Retina (tissue), 1 donor: ENCODE data around the gene CDC6.
"Not testable (repeated sequence)": the region's sequence is repeated elsewhere in the genome, so short reads cannot be mapped to it uniquely, and the experiment has no call there.

Experiments used
- DNase-seq: peaks from one replicate; pipeline ENCODE4 v3.0.0-alpha.2; 2016

Gene CDC6

DNA sequence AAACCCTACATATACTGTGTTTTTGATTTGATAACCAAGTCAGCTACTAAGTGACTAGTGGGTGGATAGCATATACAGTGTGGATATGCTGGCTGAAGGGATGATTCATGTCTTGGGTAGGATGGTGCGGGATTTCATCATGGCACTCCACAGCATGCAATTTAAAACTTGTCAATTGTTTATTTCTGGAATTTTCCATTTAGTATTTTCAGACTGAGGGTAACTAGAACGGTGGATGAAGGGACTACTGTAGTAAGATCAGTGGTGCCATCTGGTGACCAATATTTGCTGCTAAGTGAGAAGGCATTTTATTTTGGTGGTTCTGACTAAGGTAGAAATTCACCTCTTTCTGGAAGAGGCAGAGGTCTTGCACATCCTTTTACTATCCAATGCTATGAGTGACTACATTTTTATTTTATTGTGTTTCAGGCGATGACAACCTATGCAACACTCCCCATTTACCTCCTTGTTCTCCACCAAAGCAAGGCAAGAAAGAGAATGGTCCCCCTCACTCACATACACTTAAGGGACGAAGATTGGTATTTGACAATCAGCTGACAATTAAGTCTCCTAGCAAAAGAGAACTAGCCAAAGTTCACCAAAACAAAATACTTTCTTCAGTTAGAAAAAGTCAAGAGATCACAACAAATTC, 3.1 kb downstream of the CDC6 start:
- peak; percentile 39 for DNase-seq

DNA sequence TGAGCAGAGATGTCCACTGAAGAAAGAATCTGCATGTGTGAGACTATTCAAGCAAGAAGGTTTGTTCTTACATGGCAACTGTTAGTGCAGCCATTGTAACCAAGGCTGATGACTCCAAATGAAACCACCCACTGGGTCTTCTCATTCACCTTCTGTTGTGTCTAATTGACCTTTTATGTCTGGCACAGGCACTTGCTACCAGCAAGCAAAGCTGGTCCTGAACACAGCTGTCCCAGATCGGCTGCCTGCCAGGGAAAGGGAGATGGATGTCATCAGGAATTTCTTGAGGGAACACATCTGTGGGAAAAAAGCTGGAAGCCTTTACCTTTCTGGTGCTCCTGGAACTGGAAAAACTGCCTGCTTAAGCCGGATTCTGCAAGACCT, 3.6 kb downstream of the CDC6 start:
- DNase-seq, result no peak

- DNase-seq, result no peak
Observed at GRCh38 chr17:40293363-40293762, 5.7 kb downstream of the CDC6 start.

- DNase-seq, result no peak
Observed at GRCh38 chr17:40295488-40296436, 8.1 kb downstream of the CDC6 start.

DNA sequence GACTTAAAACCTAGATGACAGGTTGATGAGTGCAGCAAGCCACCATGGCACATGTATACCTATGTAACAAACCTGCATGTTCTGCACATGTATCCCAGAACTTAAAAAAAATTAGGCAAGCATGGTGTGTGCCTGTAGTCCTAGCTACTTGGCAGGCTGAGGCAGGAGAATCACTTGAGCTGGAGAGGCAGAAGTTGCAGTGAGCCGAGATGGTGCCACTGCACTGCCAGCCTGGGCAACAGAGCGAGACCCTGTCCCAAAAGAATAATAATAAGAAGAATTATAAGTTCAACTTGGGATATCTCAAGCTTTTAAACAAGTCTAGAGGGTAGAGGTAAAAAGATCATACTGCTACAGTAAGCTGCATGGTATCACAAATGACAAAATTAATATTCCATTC, 9.8 kb downstream of the CDC6 start:
- DNase-seq, result no peak

DNA sequence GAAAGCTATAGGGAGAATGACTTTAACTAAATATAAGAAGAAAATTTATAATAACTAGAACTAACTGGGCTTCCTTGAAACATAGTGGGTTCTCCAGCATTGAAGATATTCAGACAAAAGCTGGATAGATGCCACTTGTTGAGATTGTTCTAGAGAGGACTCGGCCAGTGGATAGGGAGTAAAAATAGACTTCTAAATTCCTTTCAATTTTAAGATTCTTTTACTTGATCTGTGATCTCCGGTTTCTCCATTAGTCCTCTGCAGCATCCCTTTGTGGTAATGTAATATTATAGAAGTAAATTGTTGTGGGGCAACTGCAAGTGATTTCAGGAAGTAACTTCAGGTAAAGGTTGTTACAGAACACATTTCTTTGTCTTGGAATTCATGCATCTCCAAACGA, 11.0 kb downstream of the CDC6 start:
- DNase-seq, result no peak

DNA sequence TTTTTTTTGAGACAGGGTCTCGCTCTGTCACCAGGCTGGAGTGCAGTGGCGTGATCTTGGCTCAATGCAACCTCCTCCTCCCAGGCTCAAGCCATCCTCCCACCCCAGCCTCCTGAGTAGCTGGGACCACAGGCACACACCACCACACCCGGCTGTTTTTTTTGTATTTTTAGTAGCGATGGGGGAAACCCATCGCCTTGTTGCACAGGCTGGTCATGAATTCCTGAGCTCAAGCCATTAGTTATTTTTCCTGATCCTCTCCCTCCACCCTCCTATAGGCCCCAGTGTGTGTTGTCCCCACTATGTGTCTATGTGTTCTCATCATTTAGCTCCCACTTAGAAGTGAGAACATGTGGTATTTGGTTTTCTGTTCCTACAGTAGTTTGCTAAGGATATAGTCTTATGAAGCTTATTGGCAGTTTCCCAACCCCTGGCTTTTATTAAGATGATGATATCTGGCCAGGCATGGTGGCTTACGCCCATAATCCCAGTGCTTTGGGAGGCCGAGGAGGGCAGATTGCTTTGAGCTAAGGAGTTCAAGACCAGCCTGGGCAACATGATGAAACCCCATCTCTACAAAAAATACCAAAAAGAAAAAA, 11.6 kb downstream of the CDC6 start:
- not testable (repeated sequence) for DNase-seq

GRCh38 chr17:40301315-40301714, 13.6 kb downstream of the CDC6 start:
- no peak for DNase-seq

- DNase-seq, result peak; percentile 82
Observed at GRCh38 chr17:40303009-40303657, 15.5 kb downstream of the CDC6 start.

DNA sequence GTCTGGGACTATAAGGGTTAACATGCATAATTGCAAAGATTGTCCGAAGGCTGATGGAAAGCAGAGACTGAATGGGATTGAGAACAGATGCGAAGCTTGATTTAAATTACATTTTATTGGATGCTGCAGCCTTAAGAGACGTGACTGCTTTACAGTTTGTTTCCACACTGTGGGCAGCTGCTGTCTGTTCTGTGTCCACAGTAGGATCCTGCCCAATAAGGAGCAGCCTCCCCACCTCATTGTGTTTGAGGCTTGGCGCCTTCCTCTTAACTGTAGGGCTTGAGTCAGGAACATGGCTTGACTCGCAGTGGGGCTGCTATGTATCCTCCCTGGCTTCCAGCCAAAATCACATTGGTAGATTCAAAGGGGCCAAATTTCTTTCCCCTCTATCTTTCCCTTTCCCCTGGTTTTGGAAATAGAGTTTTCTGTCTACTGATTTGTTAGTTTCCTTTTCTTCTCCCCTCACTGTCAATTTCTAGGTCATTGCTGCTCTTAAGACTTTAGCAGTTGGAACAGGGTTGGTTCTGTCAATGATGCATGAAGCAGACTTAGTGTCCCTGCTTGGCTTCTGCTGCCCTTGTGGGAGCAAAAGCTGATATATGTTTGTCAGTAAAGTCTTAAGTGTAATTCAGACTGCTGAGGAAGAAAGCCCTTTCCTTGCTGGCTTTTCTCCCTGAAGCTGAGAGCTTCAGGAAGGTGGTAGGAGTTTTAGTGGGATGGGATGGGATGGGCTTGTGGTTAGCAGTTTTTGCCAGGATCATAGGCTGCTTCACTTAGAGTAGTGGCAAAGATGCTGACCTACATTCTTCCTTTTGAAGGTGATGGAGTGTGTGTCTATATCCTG, 16.3 kb downstream of the CDC6 start:
- DNase-seq, result peak; percentile 42

DNA sequence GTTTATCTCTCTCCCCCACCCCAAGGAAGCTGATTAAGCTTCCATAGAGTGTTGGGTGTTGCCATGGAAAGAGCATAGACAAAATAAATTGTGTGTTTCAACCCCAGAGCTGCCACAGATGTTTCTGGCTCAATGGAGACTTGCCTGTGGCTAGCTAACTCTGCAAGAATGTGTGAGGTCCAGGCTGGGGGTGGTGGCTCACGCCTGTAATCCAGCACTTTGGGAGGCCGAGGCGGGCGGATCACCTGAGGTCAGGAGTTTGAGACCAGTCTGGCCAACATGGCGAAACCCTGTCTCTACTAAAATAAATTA, 16.8 kb downstream of the CDC6 start:
- peak; percentile 15 for DNase-seq

GRCh38 chr17:40304866-40305265, 17.2 kb downstream of the CDC6 start:
- not testable (repeated sequence) for DNase-seq

DNA sequence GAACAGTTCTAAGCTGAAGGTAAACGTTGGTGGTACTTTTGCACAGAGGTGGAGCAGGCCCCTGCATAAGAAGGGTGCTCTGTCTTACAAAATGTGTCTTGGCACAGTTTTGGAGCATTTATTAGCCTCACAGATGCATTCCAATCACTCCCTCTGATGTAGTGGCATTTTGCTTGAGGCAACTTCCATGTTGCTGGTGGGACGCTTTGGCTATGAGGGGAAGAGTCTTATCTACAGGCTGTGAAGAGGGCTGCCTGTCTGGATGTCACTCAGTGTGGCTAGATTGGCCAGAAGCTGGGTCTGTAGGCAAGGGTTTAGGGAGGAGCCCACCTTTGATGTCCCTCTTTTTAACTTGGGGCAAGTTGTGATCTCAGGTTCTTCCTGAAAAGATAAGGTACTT, 18.7 kb downstream of the CDC6 start:
- DNase-seq, result no peak

- DNase-seq, result peak; percentile 87
Observed at GRCh38 chr17:40307001-40307730, 19.5 kb downstream of the CDC6 start.

- no peak for DNase-seq
Observed at GRCh38 chr17:40307740-40308239, 20.1 kb downstream of the CDC6 start.

GRCh38 chr17:40309031-40309948, 21.6 kb downstream of the CDC6 start, which contains the start of gene RARA:
TSS of gene RARA (plus strand) at chr17:40309180. CDS start at chr17:40331219, 22,039 bp downstream.
- DNase-seq, result peak; percentile 88

- DNase-seq, result no peak
Observed at GRCh38 chr17:40309949-40310510, 22.4 kb downstream of the CDC6 start.

- DNase-seq, result peak; percentile 94
Observed at GRCh38 chr17:40310882-40311391, 23.3 kb downstream of the CDC6 start.

GRCh38 chr17:40311575-40311974, 23.9 kb downstream of the CDC6 start:
- no peak for DNase-seq
